AG20443 (cell line): Measurements from ENCODE around the gene CASP6.

Experiments
- DNase-seq: peaks from one replicate; pipeline ENCODE4 v3.0.0; 2012; ENCODE audit warnings: low spot score, mixed read lengths

Gene CASP6

DNA sequence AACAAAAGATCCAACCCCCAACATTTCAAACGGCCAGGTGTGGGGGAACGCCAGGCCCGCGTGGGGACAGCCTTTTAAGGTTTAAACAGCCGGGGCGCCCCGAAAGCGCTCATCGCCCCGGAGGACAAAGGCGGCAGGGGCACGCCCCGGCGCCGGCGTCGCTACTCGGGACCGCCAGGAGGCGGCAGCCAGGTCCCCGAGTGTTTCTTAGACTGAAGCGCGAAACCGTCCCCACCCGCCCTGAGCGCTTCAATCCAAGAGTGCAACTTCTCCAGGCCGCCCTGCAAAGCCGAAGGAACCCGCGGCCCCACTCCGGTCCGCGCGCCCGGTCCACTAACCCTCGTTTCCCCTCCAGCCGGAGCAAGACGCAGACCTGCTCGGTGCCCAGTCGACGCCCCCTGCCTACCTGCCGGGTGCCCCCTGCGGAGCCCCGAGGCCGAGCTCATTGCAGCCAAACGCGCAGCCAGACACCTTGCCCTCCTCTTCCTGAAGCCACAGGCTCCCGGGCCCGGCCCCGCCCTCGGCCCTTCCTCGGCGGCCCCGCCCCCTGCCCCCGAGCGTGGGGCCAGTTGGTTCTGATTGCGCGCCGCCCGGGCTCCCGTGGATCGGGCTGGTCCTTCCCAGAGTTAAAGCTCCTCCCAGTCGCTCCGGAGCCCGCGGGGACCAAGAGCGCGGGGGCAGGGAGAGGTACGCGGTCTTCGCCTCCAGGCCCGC is at the start of gene CASP6:
Gene CASP6, minus strand, starts transcription at position 496 of the 714 bp plus-strand sequence. Its CDS starts 50 bp downstream, at position 446.
- DNase-seq, result peak; percentile 92

DNA sequence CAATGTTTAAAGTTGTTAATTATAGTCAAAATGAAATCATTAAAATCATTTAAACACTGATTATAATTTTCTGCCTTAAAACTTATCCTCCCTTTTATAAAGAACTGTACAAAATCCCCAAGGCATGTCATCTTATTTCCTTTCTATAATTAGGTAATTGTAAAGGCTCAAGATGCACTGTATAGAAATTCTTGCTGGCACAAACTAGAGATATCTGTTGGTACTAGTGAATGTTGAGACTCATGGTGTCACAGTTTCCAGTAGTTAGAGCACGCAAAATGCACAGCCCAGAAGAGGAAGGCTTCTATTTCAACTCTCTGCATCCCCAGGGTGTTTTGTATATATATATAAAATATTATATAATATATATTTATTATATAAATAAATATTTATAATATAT is 49.3 kb upstream of the CASP6 start:
- no peak for DNase-seq

DNA sequence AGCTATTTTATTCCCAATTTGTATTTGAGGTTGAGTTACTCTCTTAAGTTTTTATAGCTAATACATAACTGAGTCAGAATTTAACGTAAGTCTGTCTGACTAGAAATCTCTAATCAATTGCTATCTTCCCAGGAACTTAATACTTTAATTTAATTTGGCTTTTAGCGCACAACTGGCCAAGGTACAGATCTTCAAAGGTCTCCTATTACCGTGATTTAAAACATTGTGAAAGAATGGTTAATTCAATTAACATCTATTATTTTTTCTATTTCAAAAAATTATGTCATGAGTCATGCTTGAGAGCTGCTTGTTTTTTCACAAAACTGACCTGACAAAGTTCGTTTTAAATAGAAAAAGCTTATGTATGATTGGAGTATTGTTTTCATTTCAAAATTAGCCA is 48.6 kb upstream of the CASP6 start:
- DNase-seq, result no peak

DNA sequence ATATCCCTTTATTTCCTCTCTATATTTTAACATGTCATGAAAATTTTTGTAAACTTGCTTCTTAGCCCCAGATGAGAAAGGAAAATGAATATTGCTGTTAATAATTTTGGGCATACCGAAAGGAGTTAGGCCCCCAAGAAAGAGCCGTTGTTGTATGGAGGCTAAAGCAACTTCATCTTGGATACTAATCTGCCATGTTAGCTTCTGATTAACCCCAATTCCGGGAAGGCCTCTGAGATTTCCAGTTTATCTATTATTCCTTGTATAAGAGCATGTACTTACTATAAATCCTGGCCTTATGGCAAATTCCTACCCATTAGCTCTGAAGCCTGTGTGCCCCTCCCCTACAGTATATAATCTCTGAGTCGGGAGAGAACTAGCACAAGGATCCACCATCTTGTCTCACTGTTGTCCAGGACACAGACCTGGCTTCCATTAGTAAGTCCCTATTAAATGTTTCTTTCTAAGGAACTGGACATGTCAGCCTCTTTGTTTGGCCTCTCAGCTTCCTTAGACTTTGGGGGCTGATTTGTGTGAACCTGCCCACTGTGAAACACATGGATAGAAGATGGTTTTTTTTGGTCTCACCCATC is 47.5 kb upstream of the CASP6 start:
- no peak for DNase-seq

DNA sequence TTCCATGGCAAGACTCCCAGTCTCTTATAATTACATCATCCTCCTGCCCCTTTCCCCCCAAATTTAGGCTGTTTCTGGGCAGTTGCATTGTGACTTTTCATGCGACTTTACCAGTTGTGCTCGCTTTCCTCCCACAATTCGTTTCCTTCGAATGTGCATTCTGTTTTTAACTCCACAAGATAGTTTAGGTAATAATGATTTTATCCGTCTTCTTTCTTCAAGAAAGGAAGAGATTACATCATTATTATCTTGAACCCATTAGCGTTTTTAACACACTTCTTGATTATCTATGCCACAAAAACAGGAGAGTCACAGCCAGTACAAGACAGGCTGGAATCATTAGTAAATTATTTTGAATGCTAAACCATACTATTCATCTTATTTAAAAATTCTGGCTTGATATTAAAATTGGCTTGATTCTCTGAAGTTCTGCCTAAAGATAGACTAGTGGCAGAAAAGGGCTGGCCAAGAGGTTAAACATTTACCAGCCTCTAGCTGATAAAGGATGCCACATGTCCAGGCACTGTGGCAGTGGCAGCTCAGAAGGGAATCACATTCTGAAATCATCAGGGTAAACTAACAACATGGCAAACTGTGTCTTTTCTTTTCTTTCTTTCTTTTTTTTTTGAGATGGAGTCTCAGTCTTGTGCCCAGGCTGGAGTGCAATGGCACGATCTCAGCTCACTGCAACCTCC is 46.3 kb upstream of the CASP6 start:
- no peak for DNase-seq

DNA sequence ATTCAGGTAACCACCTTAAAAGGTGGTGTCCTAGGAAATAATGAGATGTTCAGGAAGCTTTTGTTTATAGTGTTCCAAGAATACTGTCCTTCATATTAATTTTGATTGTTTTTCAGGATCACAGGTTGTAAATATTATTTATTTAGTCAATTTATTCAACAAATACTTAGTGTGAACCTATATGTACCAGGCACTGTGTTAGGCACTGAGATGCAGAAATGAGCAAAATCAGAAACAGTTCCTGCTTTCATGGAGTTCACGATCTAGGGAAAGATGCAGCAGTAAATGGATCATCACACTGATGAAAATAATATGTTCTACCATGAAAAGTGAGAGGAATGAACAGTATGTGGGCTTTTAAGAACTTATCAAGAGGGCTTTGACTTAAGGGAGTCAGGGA is 44.9 kb upstream of the CASP6 start:
- DNase-seq, result no peak

DNA sequence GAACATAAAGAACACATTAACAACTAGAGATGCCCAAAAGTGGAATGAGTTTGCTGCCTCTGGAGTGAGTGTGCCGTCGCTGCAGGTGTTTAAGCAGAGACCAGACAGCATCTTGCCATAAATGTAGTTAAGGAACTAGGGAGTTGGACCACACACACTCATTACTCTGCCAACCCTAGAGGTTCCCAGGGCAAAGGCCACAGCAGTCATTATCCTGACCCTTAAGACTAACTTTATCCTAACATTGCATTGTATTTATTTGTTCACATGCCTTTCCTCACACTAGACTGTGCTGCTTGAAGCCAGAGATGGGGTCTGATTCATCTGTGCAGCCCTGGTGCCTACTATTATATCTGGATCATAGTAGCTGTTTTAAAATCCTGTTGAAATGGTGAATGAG is 43.5 kb upstream of the CASP6 start:
- DNase-seq, result no peak

DNA sequence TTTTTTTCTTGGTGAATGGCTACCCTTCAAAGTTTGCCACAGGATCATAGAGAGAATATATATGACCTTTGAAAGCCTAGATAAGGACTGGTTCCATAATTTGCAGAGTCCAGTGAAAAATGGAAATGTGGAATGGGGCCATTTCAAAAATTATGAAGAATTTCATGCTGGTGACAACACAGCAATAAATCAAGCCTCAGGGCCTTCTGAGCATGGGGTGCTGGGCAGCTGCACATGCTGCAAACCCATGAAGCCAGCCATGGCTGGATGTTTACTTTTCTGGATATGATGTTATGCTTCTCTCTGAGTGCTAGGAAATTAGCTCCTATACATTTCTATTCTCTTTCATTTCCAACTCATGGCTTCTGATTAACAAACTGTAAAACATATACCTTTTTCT is 42.6 kb upstream of the CASP6 start:
- DNase-seq, result no peak

DNA sequence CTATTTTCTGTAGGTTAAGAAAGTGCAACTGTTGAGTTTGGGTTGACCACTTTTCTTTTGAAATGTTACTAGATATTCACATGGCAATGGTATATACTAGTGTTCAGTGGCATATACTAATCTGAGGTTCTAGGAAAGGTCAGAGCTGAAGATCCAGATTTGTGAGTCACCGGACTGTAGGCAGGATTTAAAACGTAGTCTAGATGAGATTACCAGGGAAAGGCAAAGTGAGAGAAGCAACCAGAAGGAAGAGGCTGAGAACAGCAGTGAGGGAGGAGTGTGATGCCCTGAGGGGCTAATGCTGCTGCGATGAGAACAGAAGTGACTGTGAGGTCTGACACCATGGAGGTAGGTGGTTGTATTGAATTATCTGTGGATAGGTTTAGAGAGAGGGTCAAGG is 36.3 kb upstream of the CASP6 start:
- DNase-seq, result no peak

DNA sequence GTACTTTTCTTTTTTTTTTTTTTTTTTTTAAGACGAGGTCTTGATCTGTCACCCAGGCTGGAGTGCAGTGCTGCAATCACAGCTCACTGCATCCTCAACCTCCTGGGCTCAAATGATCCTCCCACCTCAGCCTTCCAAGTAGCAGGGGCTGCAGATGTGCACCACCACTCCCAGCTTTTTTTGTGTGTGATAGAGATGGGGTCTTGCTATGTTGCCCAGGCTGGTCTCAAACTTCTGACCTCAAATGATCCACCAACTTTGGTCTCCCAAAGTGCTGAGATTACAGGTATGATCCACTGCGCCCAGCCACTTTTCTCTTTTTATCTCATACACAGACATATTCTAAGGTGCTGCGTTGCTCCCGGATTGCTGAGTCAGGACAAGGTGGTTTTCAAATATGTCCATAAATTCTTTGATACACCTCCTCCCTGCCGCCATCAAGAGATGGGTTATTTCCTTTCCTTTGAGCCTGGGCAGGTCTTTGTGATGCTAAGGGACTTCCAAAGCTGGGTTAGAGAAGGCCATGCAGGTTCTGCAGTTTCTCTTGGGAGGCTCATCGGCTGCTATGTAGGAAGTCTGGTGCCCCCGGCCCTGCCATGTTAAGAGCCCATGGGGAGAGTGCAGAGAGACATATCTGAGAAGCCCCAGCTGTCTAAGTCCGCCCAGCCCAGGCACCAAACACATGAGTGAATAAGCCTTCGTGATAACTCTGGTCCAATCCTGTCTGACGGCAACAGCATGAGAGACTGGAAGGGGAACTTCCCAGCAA is 35.0 kb upstream of the CASP6 start:
- no peak for DNase-seq

DNA sequence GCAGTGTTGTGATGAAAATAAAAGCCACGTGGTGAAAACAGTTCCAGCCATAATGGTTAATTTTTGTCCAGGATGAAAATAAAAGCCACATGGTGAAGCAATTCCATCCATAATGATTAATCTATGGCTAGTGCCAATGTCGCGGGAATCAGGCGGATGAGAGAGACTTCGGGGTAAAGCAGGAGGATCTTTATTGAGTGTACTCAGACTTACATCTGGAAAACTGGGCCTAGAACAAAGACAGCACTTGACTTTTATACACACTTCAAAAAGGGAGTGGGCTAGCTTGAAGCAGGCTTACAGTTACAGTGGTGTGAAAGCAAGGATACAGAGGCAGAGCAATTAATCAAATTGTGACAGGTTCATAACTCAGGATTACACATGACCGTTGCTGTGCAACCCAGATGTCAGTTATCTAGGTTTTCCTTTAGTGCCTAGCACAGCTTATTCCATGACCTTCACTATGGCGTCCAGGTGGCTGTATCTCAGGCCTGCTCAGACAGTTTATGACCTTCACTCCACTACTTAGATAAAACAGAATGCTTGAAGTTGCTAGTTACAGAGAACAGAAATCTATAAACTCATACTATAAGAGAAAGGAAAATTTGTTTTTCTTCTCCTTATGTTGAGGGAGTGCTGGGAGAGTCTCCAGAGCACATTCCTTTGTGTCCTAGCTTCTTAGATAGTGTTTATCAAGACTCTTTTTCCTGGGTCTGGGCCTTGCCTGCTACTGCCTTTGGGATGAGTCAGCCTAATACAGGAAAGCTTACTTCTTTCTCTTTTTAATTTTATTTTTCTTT is 32.5 kb upstream of the CASP6 start:
- no peak for DNase-seq

DNA sequence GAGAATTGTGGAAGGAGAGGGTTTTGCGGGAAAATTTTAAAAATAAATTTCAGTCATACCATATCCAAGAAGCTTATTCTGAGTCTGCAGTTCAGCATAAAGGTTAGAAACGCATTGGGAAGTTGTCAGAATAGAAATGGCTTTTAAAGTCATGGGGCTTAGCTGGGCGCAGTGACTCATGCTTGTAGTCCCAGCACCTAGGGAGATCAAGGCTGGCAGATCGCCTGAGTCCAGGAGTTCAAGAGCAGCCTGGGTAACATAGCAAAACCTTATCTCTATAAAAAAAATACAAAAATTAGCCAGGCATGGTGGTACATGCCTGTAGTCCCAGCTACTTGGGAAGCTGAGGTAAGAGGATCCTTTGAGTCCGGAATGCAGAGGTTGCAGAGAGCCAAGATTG is 30.5 kb upstream of the CASP6 start:
- no peak for DNase-seq

DNA sequence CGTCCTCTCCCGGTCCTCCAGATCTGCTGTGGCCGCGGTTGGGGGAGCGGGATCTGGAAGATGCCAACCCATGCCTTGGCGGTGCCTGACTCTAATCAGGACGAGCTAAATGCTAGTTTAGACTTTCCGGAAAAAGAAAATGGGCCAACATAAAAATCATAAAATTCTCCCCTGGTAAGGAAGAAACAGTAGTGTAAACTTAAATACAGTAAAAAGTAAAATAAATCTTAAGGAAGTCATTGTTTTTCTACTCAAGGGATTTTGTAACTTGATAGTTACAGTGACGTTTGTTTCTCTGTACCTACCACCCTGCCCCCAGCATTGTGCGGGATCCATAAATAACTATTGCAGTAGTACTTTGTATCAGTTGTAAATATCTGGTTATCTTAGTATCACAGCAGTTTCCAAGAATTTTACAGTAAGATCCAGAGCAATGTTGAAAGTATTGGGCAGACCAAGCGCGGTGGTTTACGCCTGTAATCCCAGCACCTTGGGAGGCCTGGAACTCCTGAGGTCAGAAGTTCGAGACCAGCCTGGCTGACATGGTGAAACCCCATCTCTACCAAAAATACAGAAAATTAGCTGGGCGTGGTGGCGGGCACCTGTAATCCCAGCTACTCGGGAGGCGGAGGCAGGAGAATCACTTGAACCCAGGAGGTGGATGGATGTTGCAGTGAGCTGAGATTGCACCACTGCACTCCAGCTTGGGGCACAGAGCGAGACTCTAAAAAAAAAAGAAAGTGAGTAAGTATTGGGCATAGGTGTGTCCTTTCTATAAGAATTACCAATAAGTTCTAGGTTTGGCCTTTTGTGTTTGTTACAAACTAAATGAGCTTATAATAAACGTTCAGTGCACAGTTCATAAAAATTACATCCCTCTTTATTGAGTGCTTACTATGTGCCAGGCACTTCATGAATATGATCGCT is 27.6 kb upstream of the CASP6 start:
- DNase-seq, result no peak

DNA sequence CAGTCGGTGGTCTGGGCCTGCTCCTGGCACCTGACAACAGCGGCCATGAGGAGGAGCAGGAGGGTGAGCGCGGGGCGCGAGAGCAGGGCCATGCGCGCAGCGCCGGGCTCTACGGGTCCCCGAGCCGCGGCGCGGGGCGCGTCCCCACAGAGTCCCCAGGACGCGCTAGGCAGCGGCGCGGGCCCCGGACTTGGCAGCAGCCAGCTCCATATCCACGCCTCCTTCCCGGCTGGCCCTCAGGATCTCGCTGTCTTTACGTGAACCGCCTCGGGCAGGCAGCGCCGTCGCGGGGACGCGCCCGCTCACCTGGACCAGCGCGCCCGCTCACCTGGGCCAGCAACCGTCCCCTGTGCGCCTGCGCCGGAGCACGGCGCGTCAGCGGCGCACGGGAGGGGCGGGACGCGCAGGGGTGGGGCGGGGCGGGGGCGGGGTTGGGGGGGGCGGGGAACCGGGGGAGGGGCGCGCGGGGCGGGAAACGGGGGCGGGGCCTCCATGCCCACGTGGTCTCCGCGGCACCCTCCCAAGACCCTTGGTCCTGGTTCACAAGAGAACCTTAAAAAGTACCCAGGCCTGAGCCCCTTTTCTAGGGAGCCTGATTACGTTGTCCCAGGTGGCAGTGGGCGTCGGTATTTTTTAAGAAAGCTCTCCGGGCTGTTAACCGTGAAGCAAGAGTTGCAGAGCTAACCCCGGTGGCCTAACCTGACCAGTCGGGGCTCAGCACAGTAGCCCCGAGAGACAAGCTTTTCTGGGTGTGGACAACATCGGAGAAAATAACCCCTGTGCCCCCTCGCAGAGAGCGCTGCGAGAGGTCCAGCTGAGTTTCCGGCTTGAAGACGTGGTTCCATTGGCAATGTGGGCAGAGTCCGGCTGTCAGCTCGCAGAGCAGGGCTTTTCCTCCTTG is 26.7 kb upstream of the CASP6 start, which contains the start of gene PLA2G12A:
Gene PLA2G12A, minus strand, starts transcription at position 353 of the 901 bp plus-strand sequence. Its CDS starts 261 bp downstream, at position 92.
- peak; percentile 97 for DNase-seq

DNA sequence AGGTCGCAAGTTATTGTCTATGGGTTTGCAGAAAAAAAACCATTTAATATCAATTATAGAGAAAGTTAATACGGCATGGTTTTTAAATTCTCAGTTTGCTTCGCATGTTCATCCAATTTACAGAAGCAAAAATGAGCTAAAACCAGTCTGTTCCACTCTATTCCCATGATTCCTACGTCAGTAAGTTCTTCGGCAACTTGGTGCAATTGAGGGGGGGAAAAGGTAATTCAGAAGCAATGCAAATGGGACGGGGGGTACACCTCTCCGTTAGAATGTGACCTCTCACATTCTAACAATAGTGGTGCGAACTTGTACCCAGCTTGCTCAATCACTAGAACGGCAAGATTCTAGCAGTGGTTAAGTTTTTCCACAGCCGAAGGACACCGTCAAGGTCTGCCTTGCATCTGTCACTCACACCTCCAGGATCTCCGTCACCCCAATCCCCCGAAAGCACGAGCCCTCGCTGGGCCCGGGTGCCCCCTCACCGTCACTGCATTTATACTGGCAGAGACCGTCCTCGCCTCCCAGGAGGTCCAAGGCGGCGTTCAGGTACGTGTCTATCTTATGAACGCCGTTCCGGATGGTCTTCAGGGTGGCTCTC is 26.0 kb upstream of the CASP6 start:
- DNase-seq, result no peak

DNA sequence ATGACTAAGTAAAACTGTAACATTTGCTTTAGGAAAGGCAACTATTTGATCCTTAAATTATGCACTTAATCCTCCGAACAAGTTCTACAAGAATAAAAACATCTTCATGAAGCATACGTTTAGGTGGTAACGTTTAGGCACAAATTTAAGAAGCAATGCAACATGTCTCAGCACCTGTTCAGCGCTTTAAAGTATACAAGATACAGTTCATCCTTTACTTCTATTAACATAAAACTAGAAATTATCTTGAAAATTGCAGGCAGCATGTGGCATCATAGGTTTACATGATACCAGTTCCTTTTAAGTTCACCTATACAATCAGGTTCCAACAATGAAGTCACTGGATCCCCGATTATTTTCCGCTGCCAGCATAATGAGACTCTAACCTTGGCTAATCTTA is 25.1 kb upstream of the CASP6 start:
- no peak for DNase-seq

DNA sequence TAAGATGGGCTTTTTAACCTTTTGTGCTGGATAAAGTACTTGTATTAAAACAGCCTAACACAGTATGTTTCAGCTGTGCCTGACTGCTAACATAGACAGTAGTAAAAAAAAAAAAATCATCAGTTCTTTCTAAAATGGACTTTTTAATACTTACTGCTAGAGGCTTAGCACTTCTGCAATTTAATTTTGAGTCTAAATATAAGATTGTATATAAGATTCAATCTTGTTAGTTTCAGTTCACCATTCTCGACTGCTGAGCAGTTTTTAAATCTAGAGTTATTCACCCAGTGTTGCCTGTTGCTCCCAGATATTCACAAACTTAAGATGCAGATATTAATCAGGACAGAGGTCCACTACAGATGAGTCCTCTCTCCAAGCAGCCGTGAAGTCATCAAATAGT is 19.9 kb upstream of the CASP6 start:
- no peak for DNase-seq

DNA sequence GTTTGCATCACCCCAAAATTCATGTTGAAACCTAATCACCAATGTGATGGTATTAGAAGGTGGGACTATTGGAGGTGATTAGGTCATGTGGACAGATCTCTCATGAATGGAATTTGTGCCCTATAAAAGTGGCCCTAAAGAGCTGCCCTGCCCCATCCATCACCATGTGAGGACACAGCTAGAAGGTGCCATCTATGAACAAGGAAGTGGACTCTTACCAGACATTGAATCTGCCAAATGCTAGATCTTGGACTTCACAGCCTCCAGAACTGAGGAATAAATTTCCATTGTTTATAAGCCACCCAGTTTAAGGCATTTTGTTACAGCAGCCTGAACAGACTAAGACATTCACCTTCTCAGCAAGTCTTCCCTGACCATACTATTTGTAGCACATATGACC is 19.1 kb upstream of the CASP6 start:
- no peak for DNase-seq

DNA sequence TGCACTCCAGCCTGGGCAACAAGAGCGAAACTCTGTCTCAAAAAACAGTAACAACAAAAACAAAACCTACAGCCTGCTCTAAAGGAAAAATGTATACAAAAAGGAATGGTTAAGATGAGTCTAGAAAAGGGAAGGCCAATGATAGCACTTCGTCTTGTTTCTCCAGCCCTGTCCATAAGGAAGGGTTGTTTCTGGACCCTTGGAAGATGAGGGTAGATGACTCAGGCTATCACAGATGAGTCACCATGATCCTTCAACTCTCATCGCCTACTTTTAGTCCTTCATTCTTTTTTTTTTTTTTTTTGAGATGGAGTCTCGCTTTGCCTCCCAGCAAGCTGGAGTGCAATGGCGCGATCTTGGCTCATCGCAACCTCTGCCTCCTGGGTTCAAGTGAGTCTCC is 17.8 kb upstream of the CASP6 start:
- no peak for DNase-seq
